Putamen (tissue), 1 donor: ENCODE data around the gene PIAS3.
"Not testable (repeated sequence)": the region's sequence is repeated elsewhere in the genome, so short reads cannot be mapped to it uniquely, and the experiment has no call there.

Experiments
- DNase-seq: peaks from one replicate; pipeline ENCODE4 v3.0.0-alpha.2; 2016; ENCODE audit warnings: low spot score

Gene PIAS3

GRCh38 chr1:145874646-145875045 is 15.8 kb upstream of the PIAS3 start:
- no peak for DNase-seq

DNA sequence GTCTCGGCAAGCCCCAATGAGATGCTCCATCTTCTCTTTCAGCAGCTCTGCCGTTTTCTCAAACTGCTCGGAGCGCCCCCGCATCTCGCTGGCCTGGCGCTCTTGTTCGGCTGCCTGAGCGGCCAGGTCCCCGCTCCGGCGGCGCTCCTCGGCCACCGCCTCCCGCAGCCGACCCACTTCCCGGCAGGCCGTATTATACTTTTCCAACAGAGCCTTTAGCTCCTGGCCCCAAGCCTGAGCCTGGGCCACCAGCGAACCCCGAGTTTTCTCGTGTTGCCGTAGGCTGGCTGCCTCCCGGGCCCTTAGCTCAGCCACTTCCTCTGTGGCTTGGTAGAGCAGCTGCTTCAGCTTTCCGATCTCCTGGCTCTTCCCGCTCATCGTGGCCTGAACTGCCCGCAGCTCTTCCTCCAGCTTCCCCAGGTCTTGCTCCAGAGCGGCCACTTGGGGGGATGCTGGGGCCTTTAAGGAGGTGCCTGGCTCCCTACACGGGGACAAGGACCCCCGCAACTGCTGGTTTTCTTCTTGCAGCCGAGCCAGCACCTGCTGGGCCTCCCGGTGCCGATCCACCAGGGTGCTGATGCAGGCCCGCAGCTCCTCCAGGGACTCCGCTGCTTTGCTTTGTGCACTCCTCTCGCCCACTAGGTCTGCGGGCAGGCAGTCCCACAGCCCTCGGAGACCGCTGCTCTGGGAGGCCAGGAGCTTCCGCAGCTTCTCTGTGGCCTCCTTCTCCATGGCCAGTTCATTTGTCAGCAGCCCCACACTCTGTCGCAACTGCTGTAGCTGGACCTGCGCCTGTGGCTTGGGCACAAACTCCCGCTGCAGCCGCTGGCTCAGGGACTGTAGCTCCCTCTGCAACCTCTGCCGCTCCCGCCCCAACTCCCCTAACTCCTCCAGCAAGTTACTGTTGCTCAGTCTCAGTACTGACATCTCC is 13.4 kb upstream of the PIAS3 start:
- no peak for DNase-seq

DNA sequence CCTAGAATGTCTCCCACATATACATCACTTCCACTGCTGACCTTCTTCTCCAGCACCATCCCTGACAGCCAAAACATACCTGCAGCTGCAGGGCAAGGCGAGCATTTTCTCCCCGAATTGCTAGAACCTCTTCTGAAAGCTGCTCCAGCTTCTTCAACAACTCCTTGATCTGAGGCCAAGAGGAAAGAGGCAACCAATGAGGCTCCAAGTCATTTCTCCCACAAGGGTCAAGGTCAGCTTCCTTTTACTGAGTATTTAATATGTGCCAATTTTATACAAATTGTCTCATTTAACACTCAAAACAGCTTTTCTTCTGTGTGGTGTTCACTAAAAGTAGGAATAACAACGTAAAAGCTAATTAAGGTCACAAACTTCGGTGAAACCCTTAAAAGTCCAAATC is 9.4 kb upstream of the PIAS3 start:
- DNase-seq, result no peak

GRCh38 chr1:145863282-145864018 is 4.6 kb upstream of the PIAS3 start:
- no peak for DNase-seq

- DNase-seq, result peak; percentile 87
Observed at GRCh38 chr1:145859491-145860023, 676 bp upstream of the PIAS3 start.

- DNase-seq, result no peak
Observed at GRCh38 chr1:145858238-145858900, 512 bp downstream of the PIAS3 start.

- no peak for DNase-seq
Observed at GRCh38 chr1:145857170-145857569, 1.7 kb downstream of the PIAS3 start.

DNA sequence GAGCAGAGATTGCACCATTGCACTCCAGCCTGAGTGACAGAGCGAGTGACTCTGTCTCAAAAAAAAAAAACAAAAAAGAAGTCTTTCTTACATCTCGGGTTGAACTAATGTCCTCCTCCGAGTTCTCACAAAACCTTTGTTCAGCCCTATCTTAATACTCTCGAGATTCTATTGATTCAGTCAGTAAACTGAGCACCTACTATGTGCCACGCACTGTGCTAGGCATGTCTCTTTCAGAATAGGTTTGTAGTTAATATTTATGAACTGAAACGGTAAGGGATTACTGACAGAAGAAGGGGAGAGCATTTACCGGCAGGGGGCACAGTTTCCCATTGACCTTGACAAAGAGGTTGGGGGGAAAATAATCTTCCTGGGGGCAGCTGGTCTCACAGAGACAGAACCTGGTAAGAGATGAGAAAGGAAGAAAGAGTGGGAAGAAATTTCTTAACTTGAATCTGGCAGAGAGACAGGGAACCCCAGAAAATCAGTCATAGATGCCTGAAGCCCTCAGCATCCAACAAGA is 3.4 kb downstream of the PIAS3 start:
- DNase-seq, result no peak

GRCh38 chr1:145849356-145850160 is 9.3 kb downstream of the PIAS3 start:
- DNase-seq, result no peak

DNA sequence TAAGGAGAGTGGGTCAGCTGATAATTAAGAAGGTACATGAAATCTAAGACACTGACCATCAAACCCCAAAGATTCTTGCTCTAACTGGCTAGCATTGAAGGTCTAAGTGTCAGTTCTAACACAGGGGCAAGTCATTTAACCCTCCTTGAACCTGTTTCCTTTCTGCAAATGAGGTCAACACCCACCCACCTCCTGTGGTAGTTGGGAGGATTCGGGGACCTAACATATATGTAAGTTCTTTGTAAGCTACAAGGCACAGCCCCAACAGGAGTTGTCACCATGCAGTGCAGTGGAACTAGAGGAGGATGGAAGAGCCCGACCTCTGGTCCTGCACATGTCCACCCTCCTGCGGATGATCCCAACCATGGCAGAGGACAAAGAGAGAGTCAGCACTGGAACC is 11.1 kb downstream of the PIAS3 start:
- no peak for DNase-seq

DNA sequence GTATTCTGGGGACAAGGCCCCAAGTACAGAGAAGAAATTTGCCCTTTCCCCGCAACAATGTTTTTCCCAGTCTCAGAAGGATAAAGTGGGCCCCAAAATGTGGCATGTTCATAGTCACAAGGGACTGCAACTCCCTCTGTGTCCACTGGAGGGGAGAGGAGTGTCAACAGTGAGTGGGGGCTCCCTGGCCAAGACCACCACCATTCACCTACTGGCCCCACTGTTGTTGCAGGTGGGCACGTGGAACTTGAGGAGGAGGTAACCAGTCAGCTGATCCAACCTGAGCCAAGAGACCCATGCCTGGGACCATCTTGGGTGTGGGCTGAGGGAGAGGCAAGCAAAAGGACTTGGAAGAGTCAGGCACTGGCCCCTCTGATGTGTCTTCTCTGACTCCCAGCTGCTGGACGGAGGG is 12.7 kb downstream of the PIAS3 start:
- no peak for DNase-seq

GRCh38 chr1:145845514-145846161 is 13.2 kb downstream of the PIAS3 start, which contains the start of gene NUDT17:
Gene NUDT17, plus strand, starts transcription at chr1:145845630. Its CDS starts 11 bp downstream, at chr1:145845641.
- DNase-seq, result peak; percentile 65

- no peak for DNase-seq
Observed at GRCh38 chr1:145845144-145845513, 13.8 kb downstream of the PIAS3 start.

DNA sequence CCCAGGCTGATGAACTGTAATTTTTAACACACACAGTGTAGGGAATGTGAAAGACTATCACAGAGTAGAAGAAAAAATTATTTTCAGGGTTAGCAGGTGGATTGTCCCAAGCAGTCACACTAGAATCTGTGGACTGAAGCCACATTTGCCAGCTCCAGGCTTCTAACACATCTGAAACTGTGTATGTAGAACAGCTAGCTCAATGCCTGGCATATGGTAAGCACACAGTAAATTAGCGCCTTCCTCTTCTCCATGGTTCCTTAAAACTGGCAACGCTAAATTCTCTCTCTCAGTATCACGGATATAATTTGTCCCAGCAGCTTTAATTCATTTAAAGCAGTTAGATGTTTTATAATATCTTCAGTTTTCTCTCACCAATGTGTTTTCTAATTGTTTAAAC is 15.8 kb downstream of the PIAS3 start:
- DNase-seq, result no peak

DNA sequence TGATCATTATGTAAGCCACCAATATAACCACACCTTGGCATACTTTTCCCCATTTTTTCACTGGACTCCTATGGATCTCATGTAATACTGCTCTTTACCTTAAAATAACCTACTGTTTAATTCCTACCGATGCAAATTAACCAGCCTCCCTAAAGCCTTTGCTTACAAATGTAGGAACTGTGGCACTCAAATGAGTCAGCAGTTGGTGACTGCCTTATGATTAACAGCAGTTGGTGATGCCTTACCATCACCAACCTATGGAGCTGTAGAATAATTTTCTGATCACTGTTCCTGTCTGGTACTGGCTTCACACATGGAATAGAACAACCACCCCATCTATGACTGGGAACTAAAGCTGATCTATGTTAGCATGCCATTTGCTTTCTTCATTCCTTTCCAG is 21.2 kb downstream of the PIAS3 start:
- no peak for DNase-seq

DNA sequence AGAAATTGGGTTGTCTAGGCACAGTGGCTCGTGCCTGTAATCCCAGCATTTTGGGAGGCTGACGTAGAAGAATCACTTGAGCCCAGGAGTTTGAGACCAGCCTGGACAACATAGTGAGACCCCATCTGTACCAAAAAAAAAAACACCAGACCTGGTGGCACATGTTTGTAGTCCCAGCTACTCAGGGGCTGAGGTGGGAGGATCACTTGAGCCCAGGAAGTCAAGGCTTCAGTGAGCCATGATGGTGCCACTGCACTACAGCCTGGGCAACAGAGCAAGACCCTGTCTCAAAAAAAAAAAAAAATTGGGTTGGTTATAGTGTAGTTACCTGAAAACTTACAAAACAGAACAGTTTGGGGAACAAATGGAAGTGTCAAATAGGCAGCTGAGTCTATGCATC is 28.1 kb downstream of the PIAS3 start:
- not testable (repeated sequence) for DNase-seq

- no peak for DNase-seq
Observed at GRCh38 chr1:145828367-145829026, 30.4 kb downstream of the PIAS3 start.

DNA sequence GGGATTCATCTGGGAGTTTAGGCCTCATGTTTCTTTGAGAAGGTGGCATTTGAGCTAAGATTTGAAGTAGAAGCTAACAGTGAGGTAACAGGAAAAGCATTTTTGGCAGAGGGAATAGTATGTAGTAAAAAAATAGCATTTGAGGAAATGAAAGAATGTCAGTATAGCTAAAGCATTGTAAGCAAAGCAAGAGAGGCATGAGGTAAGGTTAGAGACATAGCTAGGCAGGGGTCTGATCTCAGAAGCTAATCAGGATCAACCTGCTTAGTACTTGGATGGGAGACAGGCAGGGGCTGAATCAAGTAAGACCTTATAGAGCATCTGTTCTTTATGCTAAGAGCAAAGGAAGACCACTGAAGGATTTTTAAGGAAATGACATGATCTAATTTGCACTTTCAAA is 30.9 kb downstream of the PIAS3 start:
- DNase-seq, result no peak

DNA sequence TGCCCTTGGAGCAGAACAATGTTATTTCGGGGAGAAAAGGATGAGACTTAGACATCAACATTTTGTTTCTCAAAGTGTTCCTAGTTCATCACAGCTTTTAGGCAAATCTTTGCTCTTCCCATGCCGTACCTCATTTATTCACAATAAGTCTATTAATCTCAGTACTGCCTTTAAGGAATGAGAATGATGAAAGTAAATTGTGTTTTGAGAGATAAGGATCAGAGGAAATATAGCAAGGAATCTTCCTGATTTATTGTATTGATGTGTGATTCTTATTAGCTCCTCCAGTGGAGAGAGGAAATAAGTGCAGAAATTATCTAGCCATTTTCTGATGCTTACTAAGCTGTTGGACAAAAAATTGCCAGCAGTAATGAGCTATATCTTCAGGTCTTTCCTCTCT is 32.9 kb downstream of the PIAS3 start:
- no peak for DNase-seq

GRCh38 chr1:145824499-145824842 is 34.4 kb downstream of the PIAS3 start:
- DNase-seq, result no peak
